ENCODE results near the gene RAC2. TPM values are rescaled to one million over a fixed set of nuclear protein-coding genes. Genes with fewer than 3 reads are reported as not detected.

RAC2 gene
- total and polyA plus RNA-seq, 5 experiments from 2014 or later = 295 to 1,115 (median 740) TPM

DNA sequence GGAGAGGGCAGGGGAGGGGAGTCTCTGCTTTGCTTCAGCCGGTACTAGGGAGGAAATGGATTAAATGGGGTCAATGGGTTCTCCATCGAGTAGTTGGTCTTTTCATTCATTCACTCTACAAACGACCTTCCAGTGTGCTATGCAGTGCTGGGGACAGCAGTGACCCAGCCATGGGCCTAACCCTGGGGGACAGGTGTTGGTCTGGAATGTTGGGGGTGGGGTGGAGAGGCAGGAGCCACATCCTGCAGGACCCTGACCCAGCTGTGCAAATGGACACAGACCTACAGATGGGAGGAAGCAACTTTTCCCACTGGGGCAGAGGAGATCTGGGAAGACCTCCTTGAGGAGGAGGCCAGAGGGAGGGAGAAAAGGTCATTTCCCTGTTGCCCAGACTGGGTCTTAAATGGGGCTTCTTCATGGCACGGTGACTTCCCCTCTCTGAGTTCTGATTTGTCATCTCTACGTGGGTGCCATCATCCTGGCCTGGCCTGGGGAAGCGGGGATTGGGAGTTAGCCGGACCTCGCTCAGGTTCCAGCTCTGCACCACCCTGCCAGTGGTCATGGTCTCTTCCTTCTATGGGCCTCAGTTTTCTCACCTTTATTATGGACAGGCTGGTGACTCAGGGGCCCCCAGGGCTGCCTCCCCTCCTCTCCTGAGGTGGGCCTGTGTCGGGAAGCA is 40.2 kb upstream of the RAC2 start:
- H3K27ac Mint-ChIP-seq = peak overlapping the region; percentile 93 to 99 (median 98)
- DNase-seq = peak in 1 of 10 donors; percentile 54
- ATAC-seq = peak in 1 of 2 donors; percentile 5
- H3K27me3 Mint-ChIP-seq = no peaks in the 10 kb centered on the region
- POLR2A ChIA-PET = interaction anchor here (0.6 to 12.0 kb wide), 12 partner anchors 9 to 1621 kb away, joined by 3 to 141 read pairs (median 6); partner anchors contain the start of gene RAC2
- no peaks in the 10 kb centered on the region for H3K9me3 Mint-ChIP-seq
- H3K4me3 Mint-ChIP-seq = peak overlapping the region; percentile 90 to 99 (median 94)
- H3K36me3 Mint-ChIP-seq = peaks cover 7 to 42% (median 15%) of the 10 kb centered on the region in 3 donors
- H3K4me1 Mint-ChIP-seq = peaks cover 44 to 85% (median 67%) of the 10 kb centered on the region in 4 donors

DNA sequence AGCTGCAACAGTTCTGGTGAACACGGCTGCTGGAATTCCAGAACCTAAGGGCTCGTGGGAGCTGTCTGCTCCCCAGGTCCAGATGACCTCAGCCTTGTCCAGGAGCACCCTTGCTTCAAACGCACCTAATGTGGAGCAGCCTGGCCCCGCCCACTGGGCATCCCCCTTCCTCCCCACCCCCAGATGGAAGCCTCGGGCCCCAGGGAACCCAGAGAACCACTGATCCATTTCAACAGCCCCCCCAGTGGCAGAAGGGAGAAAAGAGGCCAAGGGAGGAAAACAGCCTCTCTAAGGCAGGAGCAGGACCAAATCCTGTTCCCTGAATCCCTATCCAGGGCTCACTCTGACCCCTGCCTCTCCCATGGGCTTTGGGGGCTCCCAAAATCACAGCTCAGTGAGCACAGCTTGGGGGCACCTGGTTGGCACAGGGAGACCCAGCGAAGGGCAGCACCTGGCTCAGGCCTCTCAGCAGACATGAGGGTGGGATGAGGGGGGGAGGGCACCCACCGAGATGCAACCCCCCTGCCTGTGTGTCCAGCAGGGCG is 39.4 kb upstream of the RAC2 start:
- H3K9me3 Mint-ChIP-seq = no peaks in the 10 kb centered on the region
- peaks cover 7 to 34% (median 13%) of the 10 kb centered on the region in 3 donors for H3K36me3 Mint-ChIP-seq
- no peaks in the 10 kb centered on the region for H3K27me3 Mint-ChIP-seq
- peak overlapping the region; percentile 90 to 99 (median 94) for H3K4me3 Mint-ChIP-seq
- H3K27ac Mint-ChIP-seq = peak overlapping the region; percentile 93 to 100 (median 98)
- DNase-seq (peak in 5 of 10 donors; percentile 32 to 74 (median 57)), ATAC-seq (no peak)
- peaks cover 43 to 85% (median 62%) of the 10 kb centered on the region in 4 donors for H3K4me1 Mint-ChIP-seq
- POLR2A ChIA-PET = interaction anchor here (0.6 to 12.0 kb wide), 9 partner anchors 15 to 1620 kb away, joined by 3 to 141 read pairs (median 7); partner anchors contain the start of gene RAC2

DNA sequence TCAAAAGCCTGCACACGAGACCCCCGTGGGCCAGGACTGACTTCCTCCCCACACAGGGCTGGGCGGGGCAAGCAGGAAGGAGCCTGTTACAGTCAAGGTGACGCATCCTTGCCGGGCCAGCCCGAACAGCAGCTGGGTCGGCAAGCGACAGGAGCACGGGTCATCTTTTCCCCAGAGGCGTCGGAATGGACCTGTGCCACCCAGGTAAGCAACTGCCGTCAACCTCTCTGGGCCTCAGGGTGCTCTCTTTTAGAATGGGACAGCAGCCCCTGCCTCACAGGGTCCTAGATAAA is 38.3 kb upstream of the RAC2 start, which contains the start of gene CYTH4:
Gene CYTH4, plus strand, starts transcription at position 124 of the 293 bp plus-strand sequence. Its CDS starts 62 bp downstream, at position 186.
- Mint-ChIP-seq H3K9me3 (no peaks in the 10 kb centered on the region), H3K36me3 (peaks cover 7 to 24% (median 12%) of the 10 kb centered on the region in 3 donors), H3K4me3 (peak within 1 kb of the TSS; percentile 90 to 99 (median 94)), H3K27me3 (no peaks in the 10 kb centered on the region), H3K4me1 (peaks cover 40 to 84% (median 62%) of the 10 kb centered on the region in 4 donors), H3K27ac (peak within 1 kb of the TSS; percentile 93 to 100 (median 98))
- POLR2A ChIA-PET = interaction anchor here (0.6 to 12.0 kb wide), 11 partner anchors 11 to 207 kb away, joined by 3 to 141 read pairs (median 4); no protein-coding TSS in a partner anchor
- DNase-seq (peak; percentile 63 to 85 (median 66)), ATAC-seq (peak; percentile 84 to 87)

DNA sequence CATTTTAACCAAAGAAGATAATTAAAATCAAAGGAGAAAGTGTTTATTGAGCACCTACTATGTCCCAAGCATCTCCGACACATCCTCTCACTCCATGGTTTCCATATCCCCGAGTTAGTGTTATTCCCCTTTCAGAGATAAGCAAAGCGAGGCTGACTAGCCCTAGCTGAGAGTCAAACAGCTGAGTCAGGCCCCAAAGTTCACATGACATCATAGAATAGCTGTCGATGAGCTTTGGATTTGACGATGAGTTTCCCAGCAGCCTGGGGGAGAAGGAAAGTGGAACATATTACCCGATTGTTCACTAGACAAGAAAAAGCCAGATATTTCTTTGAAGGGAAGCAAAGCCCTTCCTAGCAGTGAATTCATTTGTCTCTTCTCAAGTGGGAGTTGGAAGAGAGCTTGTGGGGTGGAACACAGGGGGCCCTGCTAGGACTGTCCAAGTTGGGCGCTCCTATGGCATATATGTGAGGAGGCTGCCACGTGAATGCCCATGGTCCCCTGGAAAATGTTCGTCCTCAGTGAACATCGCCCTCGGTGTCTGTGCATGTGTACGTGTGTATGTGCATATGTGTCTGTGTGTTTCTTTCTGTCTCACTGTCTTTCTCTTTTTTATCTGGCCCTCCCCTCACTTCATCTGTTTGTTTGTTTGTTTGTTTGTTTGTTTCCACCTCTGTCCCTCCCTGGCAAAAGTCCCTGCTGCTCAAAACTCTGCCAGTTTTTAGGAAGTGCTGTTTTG is 37.7 kb upstream of the RAC2 start:
- ATAC-seq (peak; percentile 16 to 21), DNase-seq (no peak)
- peaks cover 7 to 19% (median 12%) of the 10 kb centered on the region in 3 donors for H3K36me3 Mint-ChIP-seq
- POLR2A ChIA-PET = interaction anchor here (0.6 to 12.0 kb wide), 9 partner anchors 11 to 204 kb away, joined by 3 to 141 read pairs (median 4); partner anchors contain the start of gene MFNG
- peaks cover 36 to 81% (median 57%) of the 10 kb centered on the region in 4 donors for H3K4me1 Mint-ChIP-seq
- H3K27ac Mint-ChIP-seq = peak overlapping the region; percentile 93 to 100 (median 98)
- no peaks in the 10 kb centered on the region for H3K27me3 Mint-ChIP-seq
- peak overlapping the region; percentile 90 to 99 (median 94) for H3K4me3 Mint-ChIP-seq
- H3K9me3 Mint-ChIP-seq = no peaks in the 10 kb centered on the region

DNA sequence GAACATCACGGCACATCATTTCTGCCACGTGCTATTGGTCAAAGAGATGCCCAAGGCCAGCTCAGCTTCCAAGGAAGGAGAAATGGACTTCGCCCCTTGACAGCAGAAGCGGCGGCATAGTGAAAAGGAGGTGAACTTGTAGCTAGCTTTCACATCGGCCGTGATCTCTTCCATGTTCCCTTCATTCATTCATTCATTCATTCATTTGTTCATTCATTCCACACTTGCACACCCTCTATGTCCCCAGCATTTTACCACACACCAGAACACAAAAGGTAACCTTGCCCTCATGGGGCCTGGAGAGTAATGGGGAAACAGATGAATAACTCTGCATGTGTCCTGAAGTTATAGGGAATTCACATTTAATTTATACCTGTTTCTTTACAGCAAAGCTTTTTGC is 37.1 kb upstream of the RAC2 start:
- peak overlapping the region in 6 of 10 donors; percentile 32 to 99 (median 96) for H3K4me3 Mint-ChIP-seq
- H3K9me3 Mint-ChIP-seq = no peaks in the 10 kb centered on the region
- no peaks in the 10 kb centered on the region for H3K27me3 Mint-ChIP-seq
- ATAC-seq (no peak), DNase-seq (no peak)
- H3K4me1 Mint-ChIP-seq = peaks cover 29 to 81% (median 51%) of the 10 kb centered on the region in 4 donors
- H3K27ac Mint-ChIP-seq = peak overlapping the region in 9 of 10 donors; percentile 93 to 100 (median 98)
- peaks cover 7 to 13% (median 8%) of the 10 kb centered on the region in 3 donors for H3K36me3 Mint-ChIP-seq
- POLR2A ChIA-PET = interaction anchor here (0.7 to 12.0 kb wide), 8 partner anchors 10 to 205 kb away, joined by 3 to 141 read pairs (median 4); partner anchors contain the start of genes MFNG and RAC2

DNA sequence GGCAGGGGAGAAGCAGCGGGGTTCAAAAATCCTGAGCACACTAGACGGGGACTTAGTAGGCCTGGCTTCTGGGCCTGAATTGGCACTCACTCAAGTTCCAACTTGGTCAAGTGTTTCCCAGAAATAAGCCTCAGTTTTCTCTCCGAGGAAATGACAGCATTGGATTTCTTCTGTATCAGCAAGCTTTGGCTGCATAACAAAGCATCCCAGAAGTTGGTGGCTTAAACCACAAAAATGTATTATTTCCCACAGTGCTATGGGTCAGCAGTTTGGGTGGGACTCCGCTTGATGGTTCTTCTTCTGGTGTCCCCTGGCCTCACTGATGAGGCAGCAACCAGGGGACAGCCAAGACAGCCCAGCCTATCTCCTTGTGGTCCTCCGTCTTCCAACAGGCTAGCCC is 36.6 kb upstream of the RAC2 start:
- Mint-ChIP-seq H3K27me3 (no peaks in the 10 kb centered on the region), H3K36me3 (peaks cover 6 to 8% (median 7%) of the 10 kb centered on the region in 3 donors), H3K4me1 (peaks cover 25 to 81% (median 51%) of the 10 kb centered on the region in 4 donors), H3K27ac (peak overlapping the region in 8 of 10 donors; percentile 40 to 99 (median 64)), H3K9me3 (no peaks in the 10 kb centered on the region), H3K4me3 (peak overlapping the region in 2 of 10 donors; percentile 97 to 99)
- POLR2A ChIA-PET = interaction anchor here (1.3 to 12.0 kb wide), 3 partner anchors 33 to 205 kb away, joined by 3 to 141 read pairs (median 4); partner anchors contain the start of genes MFNG and RAC2
- DNase-seq = no peak
- ATAC-seq = no peak

DNA sequence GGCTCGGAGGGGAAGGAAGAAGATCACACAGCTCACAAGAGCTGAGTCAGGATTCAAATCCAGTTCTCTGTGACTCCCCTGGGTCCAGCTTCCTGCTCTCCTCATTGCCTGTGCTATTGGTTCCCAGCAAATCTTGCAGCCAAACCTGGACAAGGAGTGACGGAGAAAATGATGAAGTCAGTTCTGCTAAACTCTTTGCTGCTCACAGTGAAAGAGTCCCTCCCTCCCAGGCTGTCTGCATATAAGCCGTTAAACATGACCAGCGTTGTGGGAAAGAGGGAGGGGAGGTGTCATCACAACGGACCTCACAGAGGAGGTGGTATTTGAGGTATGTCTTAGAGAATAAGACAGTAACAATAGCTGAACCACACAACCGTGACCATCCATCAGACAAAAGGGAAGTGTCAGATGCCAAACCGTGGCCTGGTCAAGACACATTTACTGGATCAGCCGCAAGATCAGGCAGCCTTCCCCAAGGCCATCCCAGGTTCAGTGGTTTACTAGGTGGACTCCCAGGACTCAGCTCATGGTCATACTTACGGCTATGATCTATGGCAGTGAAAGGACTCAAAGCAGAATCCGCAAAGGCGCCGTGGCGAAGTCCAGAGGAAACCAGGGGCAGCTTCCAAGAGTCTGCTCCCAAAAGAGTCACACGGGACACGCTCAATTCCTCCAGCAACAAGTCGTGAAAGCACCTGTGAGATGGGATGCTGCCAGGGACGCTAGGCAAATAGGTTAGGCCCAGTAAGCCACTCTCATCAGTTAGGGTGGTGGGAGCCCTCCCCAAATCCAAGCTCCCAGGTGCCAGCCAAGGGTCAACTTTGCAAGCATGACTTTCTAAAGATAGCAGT is 35.5 kb upstream of the RAC2 start:
- peaks cover 22 to 81% (median 45%) of the 10 kb centered on the region in 4 donors for H3K4me1 Mint-ChIP-seq
- DNase-seq = no peak
- POLR2A ChIA-PET = interaction anchor here (1.2 to 12.0 kb wide), 3 partner anchors 34 to 50 kb away, joined by 3 to 141 read pairs (median 3); partner anchors contain the start of gene RAC2
- no peaks in the 10 kb centered on the region for H3K9me3 Mint-ChIP-seq
- peaks cover 3 to 7% (median 6%) of the 10 kb centered on the region in 3 donors for H3K36me3 Mint-ChIP-seq
- no peaks in the 10 kb centered on the region for H3K27me3 Mint-ChIP-seq
- peak overlapping the region in 7 of 10 donors; percentile 17 to 86 (median 36) for H3K27ac Mint-ChIP-seq
- peak overlapping the region in 2 of 10 donors; percentile 9 to 64 for H3K4me3 Mint-ChIP-seq
- ATAC-seq = no peak

DNA sequence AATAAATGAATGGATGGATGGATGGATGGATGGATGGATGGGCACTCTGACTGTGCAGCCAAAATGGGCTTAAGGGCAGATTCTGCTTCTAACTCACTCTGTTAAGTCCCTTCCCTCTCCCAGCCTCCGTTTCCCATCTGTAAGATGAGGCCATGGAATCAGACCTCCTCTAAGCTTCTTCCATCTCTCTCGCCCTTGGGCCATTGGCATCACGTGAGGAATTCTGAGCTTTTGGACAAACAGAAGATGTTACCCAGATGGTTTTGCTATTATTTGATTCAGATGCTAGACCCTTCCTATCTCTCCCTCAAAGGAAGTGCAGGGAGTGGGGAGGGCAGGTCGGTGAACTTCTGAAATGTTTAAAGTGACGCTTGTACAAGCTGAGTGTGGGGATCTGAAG is 34.2 kb upstream of the RAC2 start:
- POLR2A ChIA-PET = interaction anchor here (1.0 to 12.0 kb wide), 5 partner anchors 9 to 35 kb away, joined by 3 to 141 read pairs (median 3); no protein-coding TSS in a partner anchor
- Mint-ChIP-seq H3K4me1 (peaks cover 19 to 84% (median 41%) of the 10 kb centered on the region in 4 donors), H3K36me3 (peaks cover 2 to 7% (median 3%) of the 10 kb centered on the region in 3 donors), H3K9me3 (no peaks in the 10 kb centered on the region), H3K27ac (peak overlapping the region in 3 of 10 donors; percentile 9 to 61 (median 60)), H3K4me3 (peak overlapping the region in 2 of 10 donors; percentile 0 to 39), H3K27me3 (no peaks in the 10 kb centered on the region)
- DNase-seq (no peak), ATAC-seq (no peak)

DNA sequence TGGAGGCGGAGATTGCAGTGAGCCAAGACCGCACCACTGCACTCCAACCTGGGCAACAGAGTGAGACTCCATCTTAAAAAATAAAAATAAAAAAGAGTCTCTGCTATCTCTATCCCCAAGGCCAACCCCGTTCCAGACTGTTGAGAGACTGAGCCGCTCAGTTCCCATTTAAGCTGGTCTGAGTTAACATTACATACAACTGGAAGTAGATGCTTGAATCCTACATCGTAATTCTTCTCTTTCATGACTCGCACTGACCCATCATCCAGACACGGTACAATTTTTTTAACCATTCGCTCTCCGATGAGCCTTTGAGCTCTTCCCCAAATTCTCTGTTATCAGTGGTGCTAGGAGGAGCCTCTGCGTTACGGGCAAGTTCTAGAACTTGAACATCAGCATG is 33.3 kb upstream of the RAC2 start:
- POLR2A ChIA-PET = interaction anchor here (0.6 to 12.0 kb wide), 7 partner anchors 10 to 194 kb away, joined by 3 to 141 read pairs (median 3); no protein-coding TSS in a partner anchor
- DNase-seq = no peak
- Mint-ChIP-seq H3K27ac (peak overlapping the region in 2 of 10 donors; percentile 28 to 60), H3K27me3 (no peaks in the 10 kb centered on the region), H3K4me1 (peaks cover 12 to 82% (median 37%) of the 10 kb centered on the region in 4 donors), H3K4me3 (no peak overlapping the region), H3K36me3 (no peaks in the 10 kb centered on the region), H3K9me3 (no peaks in the 10 kb centered on the region)
- no peak for ATAC-seq

DNA sequence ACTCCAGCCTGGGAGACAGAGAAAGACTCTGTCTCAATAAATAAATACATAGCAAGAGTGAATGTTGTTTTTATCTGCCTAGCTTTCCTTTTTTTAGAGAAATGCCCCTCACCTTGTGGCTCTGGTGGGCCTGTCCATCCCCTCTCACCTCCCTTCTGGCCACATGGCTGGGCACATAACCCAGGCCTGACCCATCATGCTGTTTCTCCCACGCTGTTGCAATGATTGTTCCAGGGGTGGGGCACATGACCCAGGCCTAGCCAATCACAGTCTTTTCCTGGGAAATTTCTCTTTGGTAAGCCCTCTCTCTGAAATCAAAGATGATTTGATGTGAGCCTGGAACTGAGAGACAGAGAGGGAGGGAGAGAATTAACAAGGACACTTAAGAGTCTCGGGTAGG is 32.7 kb upstream of the RAC2 start:
- Mint-ChIP-seq H3K27ac (peak overlapping the region in 1 of 10 donors; percentile 63), H3K9me3 (no peaks in the 10 kb centered on the region), H3K4me1 (peaks cover 9 to 76% (median 32%) of the 10 kb centered on the region in 4 donors), H3K36me3 (no peaks in the 10 kb centered on the region), H3K27me3 (no peaks in the 10 kb centered on the region), H3K4me3 (no peak overlapping the region)
- POLR2A ChIA-PET = interaction anchor here (0.9 to 1.3 kb wide), 2 partner anchors 20 to 29 kb away, joined by 3 to 5 read pairs; no protein-coding TSS in a partner anchor
- no peak for DNase-seq
- ATAC-seq = no peak

DNA sequence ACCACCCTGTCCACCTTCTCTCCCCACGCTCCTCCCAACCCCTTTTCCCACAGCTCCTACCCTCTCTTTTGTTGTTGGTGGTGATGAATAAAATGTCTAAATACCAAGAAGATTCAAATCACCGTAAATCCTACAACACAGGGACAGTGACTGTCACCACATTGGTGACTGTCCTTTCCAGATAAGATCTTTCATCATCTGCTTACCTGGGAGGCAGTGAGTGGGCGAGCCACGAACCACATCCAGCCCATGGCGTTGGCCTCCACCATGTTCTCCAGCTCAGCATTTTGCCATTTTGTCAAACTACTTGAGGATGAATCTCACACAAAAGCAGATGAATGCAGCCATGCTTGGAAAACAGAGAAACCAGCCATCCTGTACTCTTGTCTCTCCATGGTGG is 31.6 kb upstream of the RAC2 start:
- H3K4me1 Mint-ChIP-seq = peaks cover 7 to 66% (median 24%) of the 10 kb centered on the region in 4 donors
- H3K36me3 Mint-ChIP-seq = no peaks in the 10 kb centered on the region
- H3K27ac Mint-ChIP-seq = peak overlapping the region in 3 of 10 donors; percentile 23 to 74 (median 42)
- H3K27me3 Mint-ChIP-seq = no peaks in the 10 kb centered on the region
- ATAC-seq (peak in 1 of 2 donors; percentile 51), DNase-seq (no peak)
- no peaks in the 10 kb centered on the region for H3K9me3 Mint-ChIP-seq
- POLR2A ChIA-PET = interaction anchor here (0.7 kb wide), 1 partner anchor 9 kb away, joined by 3 read pairs; no protein-coding TSS in a partner anchor
- H3K4me3 Mint-ChIP-seq = no peak overlapping the region
